Fibroblast of villous mesenchyme (primary cell): ENCODE data around the gene PRMT3. TPM values are rescaled to one million over a fixed set of nuclear protein-coding genes. Genes with fewer than 3 reads are reported as not detected.
"Not testable (repeated sequence)": the region's sequence is repeated elsewhere in the genome, so short reads cannot be mapped to it uniquely, and the experiment has no call there.

Source experiments
- DNase-seq: peaks from one replicate; pipeline ENCODE4 v3.0.0-alpha.2; 2010; ENCODE audit warnings: low read depth
- H3K4me3 ChIP-seq: 2 replicates; pipeline ENCODE4 v1.5.1; 2011; ENCODE audit warnings: low read depth, mild to moderate bottlenecking, low read length
- CTCF ChIP-seq: IDR thresholded peaks from 2 replicates; pipeline ENCODE4 v1.5.1; 2012; ENCODE audit warnings: low read depth, mild to moderate bottlenecking, low read length; ENCODE audit not compliant: insufficient read depth
- total RNA-seq: library from RNA; depleted of rRNA; stranded (reverse); fragments of >200 nt; gene quantifications from 2 replicates; pipeline ENCODE4 v1.2.3, GENCODE V29; 2012

Gene PRMT3
- total RNA-seq, 1 donor = 13.0 TPM

- TF ChIP-seq CTCF = no peak
- no peak overlapping the region for H3K4me3 ChIP-seq
- no peak for DNase-seq
These were observed 96.4 kb downstream of the PRMT3 start for GRCh38 chr11:20483931-20484330.

GRCh38 chr11:20484416-20484815, 96.9 kb downstream of the PRMT3 start:
- H3K4me3 ChIP-seq = not testable (repeated sequence)

GRCh38 chr11:20488352-20488751, 100.8 kb downstream of the PRMT3 start:
- H3K4me3 ChIP-seq = no peak overlapping the region
- TF ChIP-seq CTCF = no peak
- DNase-seq = no peak

More at GRCh38 chr11:20484416-20484815, 96.9 kb downstream of the PRMT3 start:
- not testable (repeated sequence) for DNase-seq

- no peak for TF ChIP-seq CTCF
- no peak overlapping the region for H3K4me3 ChIP-seq
- no peak for DNase-seq
These were observed 102.4 kb downstream of the PRMT3 start for GRCh38 chr11:20489948-20490347.

- no peak overlapping the region for H3K4me3 ChIP-seq
- no peak for TF ChIP-seq CTCF
- no peak for DNase-seq
These were observed 105.8 kb downstream of the PRMT3 start for GRCh38 chr11:20493340-20493739.

- no peak for DNase-seq
- no peak for TF ChIP-seq CTCF
- no peak overlapping the region for H3K4me3 ChIP-seq
These were observed 109.7 kb downstream of the PRMT3 start for GRCh38 chr11:20497124-20497792.

GRCh38 chr11:20501252-20501651, 113.7 kb downstream of the PRMT3 start:
- TF ChIP-seq CTCF = no peak
- DNase-seq = no peak
- no peak overlapping the region for H3K4me3 ChIP-seq
